ENCODE data around the gene KRTAP10-4.

KRTAP10-4 gene

GRCh38 chr21:44558695-44559094 is 14.8 kb upstream of the KRTAP10-4 start, which contains the start of gene KRTAP10-3:
KRTAP10-3 (minus strand) TSS chr21:44558795; CDS start chr21:44558715, 80 bp downstream.
- DNase-seq (ENCODE audit: low read depth, low spot score), result no peak
- no peak within 1 kb of the TSS for H3K4me3 ChIP-seq (ENCODE audit: low read length)
- no peaks in the 10 kb centered on the region for H3K9me3 ChIP-seq (ENCODE audit: control insufficient read depth, insufficient read depth, low read length)
- no peak within 1 kb of the TSS for H3K27ac ChIP-seq (ENCODE audit: low read length)
- no CpG with 5 or more reads among the region's 5 CpGs for WGBS (ENCODE audit: insufficient coverage, insufficient read length)
- no peaks in the 10 kb centered on the region for H3K4me1 ChIP-seq (ENCODE audit: control insufficient read depth, insufficient read depth, low read length)
- no peaks in the 10 kb centered on the region for H3K27me3 ChIP-seq (ENCODE audit: control insufficient read depth, insufficient read depth, low read length)
- H3K36me3 ChIP-seq (ENCODE audit: control insufficient read depth, insufficient read depth, low read length), result peaks cover 2% of the 10 kb centered on the region; the same call in 1 of the 2 replicates

GRCh38 chr21:44564099-44564498 is 9.4 kb upstream of the KRTAP10-4 start:
- no peak overlapping the region for H3K27ac ChIP-seq (ENCODE audit: low read length)
- no peaks in the 10 kb centered on the region for H3K9me3 ChIP-seq (ENCODE audit: control insufficient read depth, insufficient read depth, low read length)
- no peaks in the 10 kb centered on the region for H3K4me1 ChIP-seq (ENCODE audit: control insufficient read depth, insufficient read depth, low read length)
- no CpG with 5 or more reads among the region's 1 CpG for WGBS (ENCODE audit: insufficient coverage, insufficient read length)
- peaks cover under 1% of the 10 kb centered on the region; the same call in 1 of the 2 replicates for H3K36me3 ChIP-seq (ENCODE audit: control insufficient read depth, insufficient read depth, low read length)
- no peak for DNase-seq (ENCODE audit: low read depth, low spot score)
- H3K27me3 ChIP-seq (ENCODE audit: control insufficient read depth, insufficient read depth, low read length), result no peaks in the 10 kb centered on the region
- no peak overlapping the region for H3K4me3 ChIP-seq (ENCODE audit: low read length)

- Histone ChIP-seq H3K4me1 (ENCODE audit: control insufficient read depth, insufficient read depth, low read length) (no peaks in the 10 kb centered on the region), H3K36me3 (ENCODE audit: control insufficient read depth, insufficient read depth, low read length) (peaks cover 4% of the 10 kb centered on the region; the same call in 1 of the 2 replicates), H3K4me3 (ENCODE audit: low read length) (no peak overlapping the region), H3K27ac (ENCODE audit: low read length) (no peak overlapping the region), H3K9me3 (ENCODE audit: control insufficient read depth, insufficient read depth, low read length) (no peaks in the 10 kb centered on the region), H3K27me3 (ENCODE audit: control insufficient read depth, insufficient read depth, low read length) (no peaks in the 10 kb centered on the region)
- no CpG with 5 or more reads among the region's 1 CpG for WGBS (ENCODE audit: insufficient coverage, insufficient read length)
- no peak for DNase-seq (ENCODE audit: low read depth, low spot score)
These were observed 8.5 kb upstream of the KRTAP10-4 start for GRCh38 chr21:44564886-44565598.

GRCh38 chr21:44566403-44566802 is 7.1 kb upstream of the KRTAP10-4 start:
- WGBS (ENCODE audit: insufficient coverage, insufficient read length), result no CpG with 5 or more reads among the region's 1 CpG
- no peak for DNase-seq (ENCODE audit: low read depth, low spot score)
- H3K27ac ChIP-seq (ENCODE audit: low read length), result no peak overlapping the region
- no peaks in the 10 kb centered on the region for H3K4me1 ChIP-seq (ENCODE audit: control insufficient read depth, insufficient read depth, low read length)
- no peak overlapping the region for H3K4me3 ChIP-seq (ENCODE audit: low read length)
- H3K27me3 ChIP-seq (ENCODE audit: control insufficient read depth, insufficient read depth, low read length), result no peaks in the 10 kb centered on the region
- H3K9me3 ChIP-seq (ENCODE audit: control insufficient read depth, insufficient read depth, low read length), result no peaks in the 10 kb centered on the region
- H3K36me3 ChIP-seq (ENCODE audit: control insufficient read depth, insufficient read depth, low read length), result peaks cover 4% of the 10 kb centered on the region; the same call in 1 of the 2 replicates

- Histone ChIP-seq H3K9me3 (ENCODE audit: control insufficient read depth, insufficient read depth, low read length) (no peaks in the 10 kb centered on the region), H3K4me1 (ENCODE audit: control insufficient read depth, insufficient read depth, low read length) (no peaks in the 10 kb centered on the region), H3K36me3 (ENCODE audit: control insufficient read depth, insufficient read depth, low read length) (peaks cover 4% of the 10 kb centered on the region; the same call in 1 of the 2 replicates), H3K27ac (ENCODE audit: low read length) (no peak overlapping the region), H3K27me3 (ENCODE audit: control insufficient read depth, insufficient read depth, low read length) (no peaks in the 10 kb centered on the region), H3K4me3 (ENCODE audit: low read length) (no peak overlapping the region)
- no CpG with 5 or more reads among the region's 18 CpGs for WGBS (ENCODE audit: insufficient coverage, insufficient read length)
- no peak for DNase-seq (ENCODE audit: low read depth, low spot score)
These were observed 5.9 kb upstream of the KRTAP10-4 start for GRCh38 chr21:44567481-44568171.

- no peak for DNase-seq (ENCODE audit: low read depth, low spot score)
- Histone ChIP-seq H3K27me3 (ENCODE audit: control insufficient read depth, insufficient read depth, low read length) (no peaks in the 10 kb centered on the region), H3K9me3 (ENCODE audit: control insufficient read depth, insufficient read depth, low read length) (no peaks in the 10 kb centered on the region), H3K27ac (ENCODE audit: low read length) (no peak overlapping the region), H3K36me3 (ENCODE audit: control insufficient read depth, insufficient read depth, low read length) (peaks cover 4% of the 10 kb centered on the region; the same call in 1 of the 2 replicates), H3K4me3 (ENCODE audit: low read length) (no peak overlapping the region), H3K4me1 (ENCODE audit: control insufficient read depth, insufficient read depth, low read length) (no peaks in the 10 kb centered on the region)
- WGBS (ENCODE audit: insufficient coverage, insufficient read length), result no CpG with 5 or more reads among the region's 12 CpGs
These were observed 5.3 kb upstream of the KRTAP10-4 start for GRCh38 chr21:44568261-44568660.

GRCh38 chr21:44568667-44569556 is 4.6 kb upstream of the KRTAP10-4 start:
- no CpG with 5 or more reads among the region's 27 CpGs for WGBS (ENCODE audit: insufficient coverage, insufficient read length)
- Histone ChIP-seq H3K4me1 (ENCODE audit: control insufficient read depth, insufficient read depth, low read length) (no peaks in the 10 kb centered on the region), H3K27me3 (ENCODE audit: control insufficient read depth, insufficient read depth, low read length) (no peaks in the 10 kb centered on the region)

GRCh38 chr21:44569861-44570517 is 3.5 kb upstream of the KRTAP10-4 start:
- Histone ChIP-seq H3K27ac (ENCODE audit: low read length) (no peak overlapping the region), H3K4me3 (ENCODE audit: low read length) (no peak overlapping the region), H3K9me3 (ENCODE audit: control insufficient read depth, insufficient read depth, low read length) (no peaks in the 10 kb centered on the region), H3K4me1 (ENCODE audit: control insufficient read depth, insufficient read depth, low read length) (0 out of 2 replicates have a peak, but pooled peaks cover 3% of the 10 kb centered on the region), H3K27me3 (ENCODE audit: control insufficient read depth, insufficient read depth, low read length) (no peaks in the 10 kb centered on the region), H3K36me3 (ENCODE audit: control insufficient read depth, insufficient read depth, low read length) (peaks cover 4% of the 10 kb centered on the region; the same call in 1 of the 2 replicates)
- WGBS (ENCODE audit: insufficient coverage, insufficient read length), result no CpG with 5 or more reads among the region's 12 CpGs
- no peak for DNase-seq (ENCODE audit: low read depth, low spot score)

More at GRCh38 chr21:44568667-44569556, 4.6 kb upstream of the KRTAP10-4 start:
- peaks cover 4% of the 10 kb centered on the region; the same call in 1 of the 2 replicates for H3K36me3 ChIP-seq (ENCODE audit: control insufficient read depth, insufficient read depth, low read length)
- H3K4me3 ChIP-seq (ENCODE audit: low read length), result no peak overlapping the region
- DNase-seq (ENCODE audit: low read depth, low spot score), result no peak
- no peaks in the 10 kb centered on the region for H3K9me3 ChIP-seq (ENCODE audit: control insufficient read depth, insufficient read depth, low read length)
- H3K27ac ChIP-seq (ENCODE audit: low read length), result no peak overlapping the region

GRCh38 chr21:44571296-44571695 is 2.2 kb upstream of the KRTAP10-4 start:
- no peak overlapping the region for H3K4me3 ChIP-seq (ENCODE audit: low read length)
- H3K27me3 ChIP-seq (ENCODE audit: control insufficient read depth, insufficient read depth, low read length), result no peaks in the 10 kb centered on the region
- no peaks in the 10 kb centered on the region for H3K9me3 ChIP-seq (ENCODE audit: control insufficient read depth, insufficient read depth, low read length)
- no peak overlapping the region for H3K27ac ChIP-seq (ENCODE audit: low read length)
- H3K4me1 ChIP-seq (ENCODE audit: control insufficient read depth, insufficient read depth, low read length), result 0 out of 2 replicates have a peak, but pooled peaks cover 3% of the 10 kb centered on the region
- WGBS (ENCODE audit: insufficient coverage, insufficient read length), result no CpG with 5 or more reads among the region's 4 CpGs
- peaks cover 4% of the 10 kb centered on the region; the same call in 1 of the 2 replicates for H3K36me3 ChIP-seq (ENCODE audit: control insufficient read depth, insufficient read depth, low read length)
- DNase-seq (ENCODE audit: low read depth, low spot score), result no peak
